Panc1 (cell line): ENCODE data around the gene TUB. TPM values are rescaled to one million over a fixed set of nuclear protein-coding genes. Genes with fewer than 3 reads are reported as not detected.

Experiments
- ATAC-seq: fragments of 200-7000 bp; cut with Tn5 transposase; 2 replicates; pipeline ENCODE4 v1.9.1; 2020; ENCODE audit warnings: mild to moderate bottlenecking, moderate library complexity
- BruUV-seq: library from RNA; stranded (reverse); fragments of 400-500 nt; replicated peaks from 2 replicates; lab custom pipeline; 2021; lab: Mats Ljungman, UMichigan
- CTCF ChIA-PET: fragments of 300-600 bp; sonication (Branson Sonifier 250); formaldehyde crosslinking; loops from one replicate; lab custom pipeline; 2022; ENCODE audit warnings: antibody characterized with exemption; lab: Charles Lee
- POLR2A ChIA-PET: fragments of 300-600 bp; sonication (Branson Sonifier 250); formaldehyde crosslinking; loops from one replicate; lab custom pipeline; 2022; ENCODE audit warnings: antibody characterized with exemption; lab: Charles Lee
- DNase-seq: peaks from one replicate; pipeline ENCODE4 v3.0.0-alpha.2; 2010; ENCODE audit warnings: low read depth, low spot score
- H3K27ac ChIP-seq: 2 replicates; pipeline ENCODE4 v1.5.1; 2011; ENCODE audit warnings: mild to moderate bottlenecking, low read length, inconsistent platforms
- H3K27me3 ChIP-seq: fragments of 200-500 bp; sonication (Bioruptor generic); 2 replicates; pipeline ENCODE4 v1.6.0; 2014; ENCODE audit warnings: low read length, inconsistent platforms; ENCODE audit not compliant: control insufficient read depth, insufficient read depth
- H3K36me3 ChIP-seq: fragments of 200-500 bp; sonication (Bioruptor generic); 2 replicates; pipeline ENCODE4 v1.5.1; 2014; ENCODE audit warnings: inconsistent platforms, mild to moderate bottlenecking, low read length, moderate library complexity; ENCODE audit not compliant: control insufficient read depth, insufficient read depth
- H3K4me1 ChIP-seq: 2 replicates; pipeline ENCODE4 v1.5.1; 2011; ENCODE audit warnings: inconsistent platforms, mild to moderate bottlenecking, low read length, moderate library complexity; ENCODE audit not compliant: control insufficient read depth, insufficient read depth
- H3K4me3 ChIP-seq, 2 experiments: 2 replicates each; pipeline ENCODE4 v1.5.1; 2011 to 2012; ENCODE audit warnings: low read depth in 2 of 2, low read length in 2 of 2, mild to moderate bottlenecking in 2 of 2, inconsistent platforms in 1 of 2, moderate library complexity in 1 of 2
- H3K9me3 ChIP-seq: fragments of 200-500 bp; sonication (Bioruptor generic); 2 replicates; pipeline ENCODE4 v1.5.1; 2014; ENCODE audit warnings: low read depth, mild to moderate bottlenecking, inconsistent platforms, low read length, moderate library complexity; ENCODE audit not compliant: control insufficient read depth, insufficient read depth
- CTCF ChIP-seq: fragments of 450-650 bp; IDR thresholded peaks from 2 replicates; pipeline ENCODE4 v1.5.1; 2017; ENCODE audit warnings: mild to moderate bottlenecking
- POLR2AphosphoS5 ChIP-seq: IDR thresholded peaks from 2 replicates; pipeline ENCODE4 v1.6.1; 2012; ENCODE audit warnings: mild to moderate bottlenecking, low read depth, low read length, moderate library complexity
- SIN3A ChIP-seq: IDR thresholded peaks from 2 replicates; pipeline ENCODE4 v1.6.1; 2012; ENCODE audit warnings: low read depth, mild to moderate bottlenecking, low read length, moderate library complexity, borderline replicate concordance; ENCODE audit not compliant: insufficient read depth
- TCF7L2 ChIP-seq: IDR thresholded peaks from 2 replicates; pipeline ENCODE4 v1.6.1; 2011; ENCODE audit warnings: mild to moderate bottlenecking, low read depth, low read length, inconsistent platforms
- in situ Hi-C: cut with HindIII; loops from 2 replicates; pipeline ENCODE4 v1.10.0; 2016; ENCODE audit warnings: low sequenced_read_pairs, low pct_unique_long_range_greater_than_20kb
- intact Hi-C: fragments of 100-400 bp; cut with micrococcal nuclease; formaldehyde crosslinking; loops from one replicate; pipeline ENCODE4 v1.10.0; 2022; ENCODE audit not compliant: unreplicated experiment
- total RNA-seq: library from RNA; stranded (reverse); gene quantifications from one replicate; pipeline ENCODE4 v1.2.1, GENCODE V29; 2021; ENCODE audit not compliant: unreplicated experiment
- TF ChIP-seq, protein P1 (sequence below), 2 experiments: IDR thresholded peaks; 2 replicates each; pipeline ENCODE4 v1.6.1; 2011 to 2012; ENCODE audit warnings: low read depth in 2 of 2, control low read depth in 1 of 2, low read length in 1 of 2, mild to moderate bottlenecking in 1 of 2, moderate library complexity in 1 of 2; ENCODE audit not compliant: insufficient read depth in 1 of 2

Gene TUB
- total RNA-seq, 1 experiment from 2014 or later: 4.3 TPM

GRCh38 chr11:8105666-8106065 lies 24.7 kb downstream of the TUB start:
- ChIA-PET POLR2A (interaction anchor here (0.8 kb wide), 1 partner anchor 15 kb away, joined by 3 read pairs; no protein-coding TSS in a partner anchor), CTCF (no interaction called here)
- no peaks in the 10 kb centered on the region for H3K9me3 ChIP-seq
- H3K27me3 ChIP-seq: peaks cover 8% of the 10 kb centered on the region
- DNase-seq: no peak
- intact Hi-C loops (no loop called here), in situ Hi-C loops (no loop called here)
- H3K27ac ChIP-seq: no peak overlapping the region
- BruUV-seq: no TSS peak
- no peak for ATAC-seq
- no peaks in the 10 kb centered on the region for H3K36me3 ChIP-seq
- H3K4me1 ChIP-seq: no peaks in the 10 kb centered on the region
- no peak for TF ChIP-seq SIN3A
- TF ChIP-seq, protein P1, sequence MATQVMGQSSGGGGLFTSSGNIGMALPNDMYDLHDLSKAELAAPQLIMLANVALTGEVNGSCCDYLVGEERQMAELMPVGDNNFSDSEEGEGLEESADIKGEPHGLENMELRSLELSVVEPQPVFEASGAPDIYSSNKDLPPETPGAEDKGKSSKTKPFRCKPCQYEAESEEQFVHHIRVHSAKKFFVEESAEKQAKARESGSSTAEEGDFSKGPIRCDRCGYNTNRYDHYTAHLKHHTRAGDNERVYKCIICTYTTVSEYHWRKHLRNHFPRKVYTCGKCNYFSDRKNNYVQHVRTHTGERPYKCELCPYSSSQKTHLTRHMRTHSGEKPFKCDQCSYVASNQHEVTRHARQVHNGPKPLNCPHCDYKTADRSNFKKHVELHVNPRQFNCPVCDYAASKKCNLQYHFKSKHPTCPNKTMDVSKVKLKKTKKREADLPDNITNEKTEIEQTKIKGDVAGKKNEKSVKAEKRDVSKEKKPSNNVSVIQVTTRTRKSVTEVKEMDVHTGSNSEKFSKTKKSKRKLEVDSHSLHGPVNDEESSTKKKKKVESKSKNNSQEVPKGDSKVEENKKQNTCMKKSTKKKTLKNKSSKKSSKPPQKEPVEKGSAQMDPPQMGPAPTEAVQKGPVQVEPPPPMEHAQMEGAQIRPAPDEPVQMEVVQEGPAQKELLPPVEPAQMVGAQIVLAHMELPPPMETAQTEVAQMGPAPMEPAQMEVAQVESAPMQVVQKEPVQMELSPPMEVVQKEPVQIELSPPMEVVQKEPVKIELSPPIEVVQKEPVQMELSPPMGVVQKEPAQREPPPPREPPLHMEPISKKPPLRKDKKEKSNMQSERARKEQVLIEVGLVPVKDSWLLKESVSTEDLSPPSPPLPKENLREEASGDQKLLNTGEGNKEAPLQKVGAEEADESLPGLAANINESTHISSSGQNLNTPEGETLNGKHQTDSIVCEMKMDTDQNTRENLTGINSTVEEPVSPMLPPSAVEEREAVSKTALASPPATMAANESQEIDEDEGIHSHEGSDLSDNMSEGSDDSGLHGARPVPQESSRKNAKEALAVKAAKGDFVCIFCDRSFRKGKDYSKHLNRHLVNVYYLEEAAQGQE (IDR thresholded peaks at IDR 0.05; ENCODE audit: insufficient read depth in 1 of 2, low read depth in 2 of 2, low read length in 1 of 2): no peak
- no peak for TF ChIP-seq POLR2AphosphoS5
- no peak for TF ChIP-seq CTCF
- TF ChIP-seq TCF7L2: no peak
- H3K4me3 ChIP-seq: no peak overlapping the region

GRCh38 chr11:8106679-8107078 lies 25.7 kb downstream of the TUB start:
- Histone ChIP-seq H3K9me3 (no peaks in the 10 kb centered on the region), H3K4me3 (no peak overlapping the region), H3K27me3 (peaks cover 8% of the 10 kb centered on the region), H3K27ac (no peak overlapping the region), H3K4me1 (no peaks in the 10 kb centered on the region), H3K36me3 (no peaks in the 10 kb centered on the region)
- intact Hi-C loops (no loop called here), in situ Hi-C loops (no loop called here)
- POLR2A ChIA-PET: no interaction called here
- no TSS peak for BruUV-seq
- TF ChIP-seq POLR2AphosphoS5: no peak
- TF ChIP-seq, protein P1 (IDR thresholded peaks at IDR 0.05; ENCODE audit: insufficient read depth in 1 of 2, low read depth in 2 of 2, low read length in 1 of 2): no peak
- TF ChIP-seq CTCF: no peak
- TF ChIP-seq SIN3A: no peak
- no peak for TF ChIP-seq TCF7L2
- ATAC-seq (no peak), DNase-seq (no peak)
- CTCF ChIA-PET: interaction anchor here (0.9 kb wide), 1 partner anchor 7 kb away, joined by 4 read pairs; no protein-coding TSS in a partner anchor
